ENCODE data around the gene FBXL16. TPM values are rescaled to one million over a fixed set of nuclear protein-coding genes. Genes with fewer than 3 reads are reported as not detected.

FBXL16 gene
- total and polyA plus RNA-seq, 2 donors (not counting 3 experiments of a cell fraction or from before 2014, with no cell fraction given): 0.07 to 0.22 TPM

GRCh38 chr16:724188-725040, 18.8 kb upstream of the FBXL16 start:
- Histone ChIP-seq H3K27me3 (ENCODE audit: control insufficient read depth in 2 of 2, insufficient read depth in 2 of 2, low read length in 2 of 2) (no peaks in the 10 kb centered on the region), H3K9ac (replicated peaks; ENCODE audit: extremely low read depth, insufficient read depth, low read length) (no peak overlapping the region), H3K9me1 (replicated peaks; ENCODE audit: control insufficient read depth, extremely low read depth, insufficient read depth, low read length) (no peaks in the 10 kb centered on the region), H3K79me2 (ENCODE audit: control insufficient read depth, insufficient read depth, low read length) (no peaks in the 10 kb centered on the region), H3K9me3 (replicated peaks; ENCODE audit: control insufficient read depth, insufficient read depth, low read length) (no peaks in the 10 kb centered on the region), H3K4me2 (ENCODE audit: insufficient read depth, low read length) (no peak overlapping the region), H4K20me1 (replicated peaks; ENCODE audit: control insufficient read depth, extremely low read depth, insufficient read depth, low read length) (no peaks in the 10 kb centered on the region), H3K27ac (ENCODE audit: insufficient read depth, low read depth, low read length) (no peak overlapping the region), H3K36me3 (ENCODE audit: control insufficient read depth in 2 of 2, extremely low read depth in 1 of 2, insufficient read depth in 2 of 2, low read length in 2 of 2) (no peaks in the 10 kb centered on the region), H2AFZ (ENCODE audit: low read depth, low read length) (no peak overlapping the region), H3K4me3 (replicated peaks in 1 of 3; ENCODE audit: insufficient read depth in 1 of 3, low read depth in 1 of 3, low read length in 3 of 3) (no peak overlapping the region), H3K4me1 (ENCODE audit: control insufficient read depth, extremely low read depth, insufficient read depth, low read length) (peaks cover 27% of the 10 kb centered on the region)
- FAIRE-seq: no peak
- ChIA-PET POLR2A (no interaction called here), CTCF (interaction anchor here (1.7 to 5.7 kb wide), 3 partner anchors 9 to 64 kb away, joined by 4 to 34 read pairs (median 8); partner anchors contain the start of genes CHTF18, METRN and RPUSD1)
- intact Hi-C loops (cut with micrococcal nuclease): no loop called here
- no peak for DNase-seq (ENCODE audit: low read depth, low spot score)
- no peak for TF ChIP-seq EZH2 (IDR thresholded peaks at IDR 0.05; ENCODE audit: borderline replicate concordance, low read depth, low read length, severe bottlenecking)
- TF ChIP-seq MAX (IDR thresholded peaks at IDR 0.05; ENCODE audit: insufficient read depth, insufficient read length): no peak
- peak; percentile 21 for TF ChIP-seq POLR2A (IDR thresholded peaks at IDR 0.05; ENCODE audit: low read depth, low read length)
- TF ChIP-seq JUN (IDR thresholded peaks at IDR 0.05; ENCODE audit: borderline replicate concordance, insufficient read depth, insufficient read length, low read depth): no peak
- TF ChIP-seq GATA2 (IDR thresholded peaks at IDR 0.05; ENCODE audit: insufficient read depth, insufficient read length, low read depth, low read length): no peak
- no peak for TF ChIP-seq CTCF (IDR thresholded peaks at IDR 0.05; ENCODE audit: extremely low read depth in 1 of 2, insufficient read depth in 1 of 2, low read depth in 1 of 2, low read length in 2 of 2)
- TF ChIP-seq FOS (IDR thresholded peaks at IDR 0.05; ENCODE audit: borderline replicate concordance, insufficient read depth, low read length): no peak
- TF ChIP-seq MYC (IDR thresholded peaks at IDR 0.05; ENCODE audit: low read depth, low read length): no peak
- dilution Hi-C loops (cut with MboI; ENCODE audit: extremely low pct_ligation_motif_present, low sequenced_read_pairs): no loop called here
- BruUV-seq (replicated peaks): no TSS peak
